Suprapubic skin (tissue), 4 donors: ENCODE data around the gene CDHR5. TPM values are rescaled to one million over a fixed set of nuclear protein-coding genes. Genes with fewer than 3 reads are reported as not detected.

ENCODE experiments used
- DNase-seq, 2 donors: peaks; one replicate each; pipeline ENCODE4 v3.0.0-alpha.2; 2019; ENCODE audit warnings: low spot score in 2 of 2
- H3K27ac ChIP-seq: fragments of 200-600 bp; sonication (generic); one replicate; pipeline ENCODE4 v1.5.1; 2019
- H3K27me3 ChIP-seq: fragments of 200-600 bp; sonication (generic); one replicate; pipeline ENCODE4 v1.5.1; 2019
- H3K36me3 ChIP-seq: fragments of 200-600 bp; sonication (generic); one replicate; pipeline ENCODE4 v1.5.1; 2019
- H3K4me1 ChIP-seq: fragments of 200-600 bp; sonication (generic); one replicate; pipeline ENCODE4 v1.5.1; 2019
- H3K4me3 ChIP-seq: fragments of 200-600 bp; sonication (generic); one replicate; pipeline ENCODE4 v1.5.1; 2019; ENCODE audit warnings: mild to moderate bottlenecking
- H3K9me3 ChIP-seq: fragments of 200-600 bp; sonication (generic); one replicate; pipeline ENCODE4 v1.5.1; 2019
- CTCF ChIP-seq, 2 donors: fragments of 200-600 bp in 1 of 2; fragments of 450-650 bp in 1 of 2; sonication (generic) in 1 of 2; IDR thresholded peaks; one replicate each; pipeline ENCODE4 v1.5.1; 2016 to 2019; ENCODE audit warnings: antibody characterized with exemption in 2 of 2, mild to moderate bottlenecking in 1 of 2, moderate library complexity in 1 of 2
- EP300 ChIP-seq: sonication (generic); formaldehyde crosslinking; IDR thresholded peaks from one replicate; pipeline ENCODE4 v1.6.1; 2017; ENCODE audit warnings: antibody characterized with exemption
- POLR2A ChIP-seq, 2 donors: fragments of 450-650 bp; IDR thresholded peaks; one replicate each; pipeline ENCODE4 v1.6.1; 2017; ENCODE audit warnings: antibody characterized with exemption in 2 of 2, mild to moderate bottlenecking in 2 of 2, moderate library complexity in 2 of 2
- POLR2AphosphoS5 ChIP-seq, 3 donors: sonication (generic); formaldehyde crosslinking; IDR thresholded peaks; one replicate each; pipeline ENCODE4 v1.6.1; 2017; ENCODE audit warnings: antibody characterized with exemption in 3 of 3
- WGBS: methylation state at CpG from one replicate; pipeline ENCODE4 v1.1.5; 2018; 5-methylcytosine and 5-hydroxymethylcytosine counted together
- total RNA-seq, 4 donors: library from RNA; depleted of rRNA; stranded (reverse); fragments of >200 nt; gene quantifications; one replicate each; pipeline ENCODE4 v1.1.0, GENCODE V29; 2016

Gene CDHR5
- total RNA-seq, 4 donors from 2014 or later, result 0.53 to 1.1 TPM; not detected in 2

GRCh38 chr11:629237-629583 is 4.5 kb upstream of the CDHR5 start:
- TF ChIP-seq CTCF (IDR thresholded peaks at IDR 0.05) (no peak), POLR2AphosphoS5 (IDR thresholded peaks at IDR 0.05) (no peak), EP300 (no peak), POLR2A (IDR thresholded peaks at IDR 0.05) (no peak)
- WGBS, result 71% methylated on average over 10 of the region's 10 CpGs

GRCh38 chr11:628056-628455 is 3.3 kb upstream of the CDHR5 start:
- peaks cover 35% of the 10 kb centered on the region for H3K27me3 ChIP-seq
- no peak for DNase-seq
- H3K4me1 ChIP-seq, result peaks cover 9% of the 10 kb centered on the region
- no peak overlapping the region for H3K4me3 ChIP-seq
- TF ChIP-seq CTCF (IDR thresholded peaks at IDR 0.05), result no peak
- TF ChIP-seq POLR2A (IDR thresholded peaks at IDR 0.05), result no peak
- TF ChIP-seq POLR2AphosphoS5 (IDR thresholded peaks at IDR 0.05), result no peak
- TF ChIP-seq EP300, result no peak
- no peaks in the 10 kb centered on the region for H3K36me3 ChIP-seq
- H3K27ac ChIP-seq, result no peak overlapping the region
- H3K9me3 ChIP-seq, result no peaks in the 10 kb centered on the region
- 95% methylated on average over 31 of the region's 31 CpGs for WGBS

More at GRCh38 chr11:629237-629583, 4.5 kb upstream of the CDHR5 start:
- Histone ChIP-seq H3K36me3 (no peaks in the 10 kb centered on the region), H3K4me3 (no peak overlapping the region), H3K4me1 (peaks cover 9% of the 10 kb centered on the region), H3K9me3 (no peaks in the 10 kb centered on the region), H3K27ac (no peak overlapping the region), H3K27me3 (peaks cover 32% of the 10 kb centered on the region)
- no peak for DNase-seq

GRCh38 chr11:627308-627576 is 2.5 kb upstream of the CDHR5 start:
- Histone ChIP-seq H3K4me1 (peaks cover 9% of the 10 kb centered on the region), H3K27me3 (peaks cover 35% of the 10 kb centered on the region), H3K9me3 (no peaks in the 10 kb centered on the region), H3K36me3 (no peaks in the 10 kb centered on the region), H3K4me3 (no peak overlapping the region), H3K27ac (no peak overlapping the region)
- no peak for DNase-seq
- TF ChIP-seq POLR2AphosphoS5 (IDR thresholded peaks at IDR 0.05) (no peak), CTCF (IDR thresholded peaks at IDR 0.05) (no peak)
- WGBS, result 48% methylated on average over 6 of the region's 28 CpGs

GRCh38 chr11:626475-627307 is 1.9 kb upstream of the CDHR5 start, which contains the start of gene SCT:
Gene SCT, minus strand, starts transcription at chr11:627181. Its CDS starts 38 bp downstream, at chr11:627143.
- H3K4me3 ChIP-seq, result no peak within 1 kb of the TSS
- no peak for DNase-seq
- TF ChIP-seq CTCF (IDR thresholded peaks at IDR 0.05) (no peak), POLR2A (IDR thresholded peaks at IDR 0.05) (no peak), EP300 (no peak), POLR2AphosphoS5 (IDR thresholded peaks at IDR 0.05) (no peak)
- peaks cover 9% of the 10 kb centered on the region for H3K4me1 ChIP-seq
- H3K27ac ChIP-seq, result no peak within 1 kb of the TSS
- H3K27me3 ChIP-seq, result peaks cover 35% of the 10 kb centered on the region
- no peaks in the 10 kb centered on the region for H3K9me3 ChIP-seq
- H3K36me3 ChIP-seq, result no peaks in the 10 kb centered on the region
- 80% methylated on average over 2 of the region's 72 CpGs for WGBS

- Histone ChIP-seq H3K4me1 (peaks cover 9% of the 10 kb centered on the region), H3K27ac (no peak overlapping the region), H3K4me3 (no peak overlapping the region), H3K36me3 (no peaks in the 10 kb centered on the region), H3K9me3 (no peaks in the 10 kb centered on the region), H3K27me3 (peaks cover 35% of the 10 kb centered on the region)
- TF ChIP-seq POLR2AphosphoS5 (IDR thresholded peaks at IDR 0.05) (no peak), POLR2A (IDR thresholded peaks at IDR 0.05) (no peak), CTCF (IDR thresholded peaks at IDR 0.05) (no peak), EP300 (no peak)
- 74% methylated on average over 10 of the region's 22 CpGs for WGBS
- no peak for DNase-seq
Observed at GRCh38 chr11:625636-626268, 997 bp upstream of the CDHR5 start.
